Measurements from ENCODE around the gene RAET1G.

GRCh38 chr6:149962461-149963211 lies 39.7 kb upstream of the RAET1G start:
- TF ChIP-seq EZH2 (IDR thresholded peaks at IDR 0.05; ENCODE audit: insufficient read depth, poor library complexity, severe bottlenecking) (no peak), EZH2phosphoT487 (IDR thresholded peaks at IDR 0.05; ENCODE audit: insufficient read depth, low read depth) (no peak)
